DOHH2 (cell line): ENCODE data around the gene TMEM214.

Experiments used
- EZH2phosphoT487 ChIP-seq: fragments of 200-600 bp; sonication (generic); IDR thresholded peaks from 2 replicates; pipeline ENCODE4 v1.6.1; 2017; ENCODE audit warnings: borderline replicate concordance, mild to moderate bottlenecking, antibody characterized with exemption, low read length, moderate library complexity, mixed read lengths
- TF ChIP-seq, protein P1 (sequence below): fragments of 200-600 bp; sonication (generic); IDR thresholded peaks from one replicate; pipeline ENCODE4 v1.5.1; 2014; ENCODE audit warnings: antibody characterized with exemption, mild to moderate bottlenecking, low read depth, low read length; ENCODE audit not compliant: poor library complexity, severe bottlenecking

- TF ChIP-seq, protein P1, sequence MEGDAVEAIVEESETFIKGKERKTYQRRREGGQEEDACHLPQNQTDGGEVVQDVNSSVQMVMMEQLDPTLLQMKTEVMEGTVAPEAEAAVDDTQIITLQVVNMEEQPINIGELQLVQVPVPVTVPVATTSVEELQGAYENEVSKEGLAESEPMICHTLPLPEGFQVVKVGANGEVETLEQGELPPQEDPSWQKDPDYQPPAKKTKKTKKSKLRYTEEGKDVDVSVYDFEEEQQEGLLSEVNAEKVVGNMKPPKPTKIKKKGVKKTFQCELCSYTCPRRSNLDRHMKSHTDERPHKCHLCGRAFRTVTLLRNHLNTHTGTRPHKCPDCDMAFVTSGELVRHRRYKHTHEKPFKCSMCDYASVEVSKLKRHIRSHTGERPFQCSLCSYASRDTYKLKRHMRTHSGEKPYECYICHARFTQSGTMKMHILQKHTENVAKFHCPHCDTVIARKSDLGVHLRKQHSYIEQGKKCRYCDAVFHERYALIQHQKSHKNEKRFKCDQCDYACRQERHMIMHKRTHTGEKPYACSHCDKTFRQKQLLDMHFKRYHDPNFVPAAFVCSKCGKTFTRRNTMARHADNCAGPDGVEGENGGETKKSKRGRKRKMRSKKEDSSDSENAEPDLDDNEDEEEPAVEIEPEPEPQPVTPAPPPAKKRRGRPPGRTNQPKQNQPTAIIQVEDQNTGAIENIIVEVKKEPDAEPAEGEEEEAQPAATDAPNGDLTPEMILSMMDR: no peak
- TF ChIP-seq EZH2phosphoT487: no peak
Measured at GRCh38 chr2:27006602-27007415, 26.0 kb upstream of the TMEM214 start.
